Measurements from ENCODE around the gene IRS2.
"Not testable (repeated sequence)": the region's sequence is repeated elsewhere in the genome, so short reads cannot be mapped to it uniquely, and the experiment has no call there.

The IRS2 gene, protein sequence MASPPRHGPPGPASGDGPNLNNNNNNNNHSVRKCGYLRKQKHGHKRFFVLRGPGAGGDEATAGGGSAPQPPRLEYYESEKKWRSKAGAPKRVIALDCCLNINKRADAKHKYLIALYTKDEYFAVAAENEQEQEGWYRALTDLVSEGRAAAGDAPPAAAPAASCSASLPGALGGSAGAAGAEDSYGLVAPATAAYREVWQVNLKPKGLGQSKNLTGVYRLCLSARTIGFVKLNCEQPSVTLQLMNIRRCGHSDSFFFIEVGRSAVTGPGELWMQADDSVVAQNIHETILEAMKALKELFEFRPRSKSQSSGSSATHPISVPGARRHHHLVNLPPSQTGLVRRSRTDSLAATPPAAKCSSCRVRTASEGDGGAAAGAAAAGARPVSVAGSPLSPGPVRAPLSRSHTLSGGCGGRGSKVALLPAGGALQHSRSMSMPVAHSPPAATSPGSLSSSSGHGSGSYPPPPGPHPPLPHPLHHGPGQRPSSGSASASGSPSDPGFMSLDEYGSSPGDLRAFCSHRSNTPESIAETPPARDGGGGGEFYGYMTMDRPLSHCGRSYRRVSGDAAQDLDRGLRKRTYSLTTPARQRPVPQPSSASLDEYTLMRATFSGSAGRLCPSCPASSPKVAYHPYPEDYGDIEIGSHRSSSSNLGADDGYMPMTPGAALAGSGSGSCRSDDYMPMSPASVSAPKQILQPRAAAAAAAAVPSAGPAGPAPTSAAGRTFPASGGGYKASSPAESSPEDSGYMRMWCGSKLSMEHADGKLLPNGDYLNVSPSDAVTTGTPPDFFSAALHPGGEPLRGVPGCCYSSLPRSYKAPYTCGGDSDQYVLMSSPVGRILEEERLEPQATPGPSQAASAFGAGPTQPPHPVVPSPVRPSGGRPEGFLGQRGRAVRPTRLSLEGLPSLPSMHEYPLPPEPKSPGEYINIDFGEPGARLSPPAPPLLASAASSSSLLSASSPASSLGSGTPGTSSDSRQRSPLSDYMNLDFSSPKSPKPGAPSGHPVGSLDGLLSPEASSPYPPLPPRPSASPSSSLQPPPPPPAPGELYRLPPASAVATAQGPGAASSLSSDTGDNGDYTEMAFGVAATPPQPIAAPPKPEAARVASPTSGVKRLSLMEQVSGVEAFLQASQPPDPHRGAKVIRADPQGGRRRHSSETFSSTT (N-terminal part only)

DNA sequence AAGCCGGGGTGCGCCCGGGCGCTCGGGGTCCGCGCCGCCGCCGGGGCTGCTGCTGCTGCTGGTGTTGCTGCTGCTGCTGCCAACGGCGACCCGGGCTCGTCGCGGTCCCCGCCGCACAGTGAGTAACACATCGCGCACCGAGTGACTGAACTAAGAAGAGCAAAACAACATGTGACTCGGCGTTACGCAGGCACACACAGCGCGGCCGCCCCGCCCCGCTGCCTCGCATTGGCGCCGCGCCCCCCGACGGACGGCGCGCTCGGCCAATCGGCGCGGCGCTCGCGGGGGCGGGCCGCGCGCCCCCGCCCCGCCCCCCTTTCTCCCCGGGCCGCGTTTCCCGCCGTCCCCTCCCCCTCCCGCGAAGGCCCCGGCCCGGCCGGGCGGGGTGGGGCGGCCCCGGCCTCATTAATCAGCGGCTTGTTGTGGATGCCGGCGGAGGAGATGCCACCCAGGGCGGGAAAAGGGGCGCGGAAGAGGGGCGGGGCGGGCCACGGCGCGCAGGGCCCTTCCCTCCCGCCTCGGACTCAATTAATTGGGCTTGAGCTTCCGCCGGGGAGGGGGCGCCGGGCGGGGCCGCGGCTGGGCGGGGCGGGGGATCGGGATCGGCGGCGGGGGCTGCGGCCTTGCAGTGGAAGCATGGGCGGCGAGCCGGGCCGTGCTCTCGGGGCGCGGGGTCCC lies at the start of gene IRS2:
Gene IRS2 (minus strand): TSS at position 127 of the 678 bp plus-strand sequence. CDS start 530 bp downstream, outside the sequence.
- H3K4me3 ChIP-seq (ENCODE audit: low read depth, low read length) = peak within 1 kb of the TSS; percentile 77
- TF ChIP-seq, protein P1, sequence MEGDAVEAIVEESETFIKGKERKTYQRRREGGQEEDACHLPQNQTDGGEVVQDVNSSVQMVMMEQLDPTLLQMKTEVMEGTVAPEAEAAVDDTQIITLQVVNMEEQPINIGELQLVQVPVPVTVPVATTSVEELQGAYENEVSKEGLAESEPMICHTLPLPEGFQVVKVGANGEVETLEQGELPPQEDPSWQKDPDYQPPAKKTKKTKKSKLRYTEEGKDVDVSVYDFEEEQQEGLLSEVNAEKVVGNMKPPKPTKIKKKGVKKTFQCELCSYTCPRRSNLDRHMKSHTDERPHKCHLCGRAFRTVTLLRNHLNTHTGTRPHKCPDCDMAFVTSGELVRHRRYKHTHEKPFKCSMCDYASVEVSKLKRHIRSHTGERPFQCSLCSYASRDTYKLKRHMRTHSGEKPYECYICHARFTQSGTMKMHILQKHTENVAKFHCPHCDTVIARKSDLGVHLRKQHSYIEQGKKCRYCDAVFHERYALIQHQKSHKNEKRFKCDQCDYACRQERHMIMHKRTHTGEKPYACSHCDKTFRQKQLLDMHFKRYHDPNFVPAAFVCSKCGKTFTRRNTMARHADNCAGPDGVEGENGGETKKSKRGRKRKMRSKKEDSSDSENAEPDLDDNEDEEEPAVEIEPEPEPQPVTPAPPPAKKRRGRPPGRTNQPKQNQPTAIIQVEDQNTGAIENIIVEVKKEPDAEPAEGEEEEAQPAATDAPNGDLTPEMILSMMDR (IDR thresholded peaks at IDR 0.05; ENCODE audit: low read depth, low read length) = no peak

DNA sequence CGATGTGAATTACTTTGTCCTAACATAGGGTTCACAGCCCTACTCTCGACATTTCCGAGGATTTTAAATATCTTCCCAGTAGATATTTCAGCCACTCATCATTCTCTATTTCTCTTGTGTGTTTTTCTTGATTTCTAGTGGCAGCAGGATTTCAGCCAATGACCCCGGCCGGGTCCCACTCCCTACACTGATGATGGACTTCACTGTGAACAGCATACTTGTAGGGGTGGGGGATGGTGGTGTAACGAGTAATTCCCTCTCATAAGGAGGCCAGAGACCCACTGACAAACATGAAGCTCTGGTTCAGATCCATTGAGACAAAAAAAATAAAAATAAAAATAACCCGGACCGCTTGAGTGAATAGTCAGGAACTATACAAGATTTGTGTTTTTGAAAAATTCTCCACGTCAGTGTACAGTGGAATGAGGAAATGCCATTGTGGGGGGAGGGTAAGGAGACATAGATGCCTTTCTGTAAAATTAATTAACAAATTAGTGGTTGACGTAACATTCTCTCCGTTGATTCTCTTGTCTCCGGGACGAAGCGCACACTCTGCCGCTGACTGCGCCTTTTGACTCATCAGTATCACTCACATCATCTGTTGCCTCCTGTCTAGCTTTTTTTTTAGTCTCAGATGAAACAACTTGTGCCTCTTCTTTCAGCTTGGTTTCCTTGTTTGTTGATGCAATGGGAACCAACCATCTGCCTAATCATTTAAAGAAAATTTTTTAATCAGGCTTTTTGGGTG lies 48.8 kb upstream of the IRS2 start:
- H3K4me3 ChIP-seq (ENCODE audit: low read depth, low read length) = peak overlapping the region; percentile 26
- TF ChIP-seq, protein P1 (IDR thresholded peaks at IDR 0.05; ENCODE audit: low read depth, low read length) = no peak

DNA sequence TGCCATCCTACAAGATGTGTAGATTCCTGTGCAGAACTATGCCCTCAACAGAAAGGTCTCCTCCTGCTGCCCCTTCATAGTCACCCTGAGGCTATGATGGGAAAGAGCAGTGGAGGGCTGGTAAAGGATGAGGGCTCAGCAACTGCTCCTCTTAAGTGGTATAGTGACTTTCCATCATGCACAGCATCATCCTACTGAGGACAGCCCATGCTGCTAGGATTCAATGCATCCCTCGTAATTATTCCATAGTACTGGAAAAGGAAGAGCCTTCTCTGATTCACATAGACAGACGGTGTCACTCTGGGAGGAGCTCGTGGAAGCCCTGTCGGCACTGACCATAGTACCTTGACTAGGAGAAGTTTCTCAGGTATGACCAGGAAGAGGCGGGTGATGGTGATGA lies 47.6 kb upstream of the IRS2 start:
- TF ChIP-seq, protein P1 (IDR thresholded peaks at IDR 0.05; ENCODE audit: low read depth, low read length) = no peak
- H3K4me3 ChIP-seq (ENCODE audit: low read depth, low read length) = no peak overlapping the region

DNA sequence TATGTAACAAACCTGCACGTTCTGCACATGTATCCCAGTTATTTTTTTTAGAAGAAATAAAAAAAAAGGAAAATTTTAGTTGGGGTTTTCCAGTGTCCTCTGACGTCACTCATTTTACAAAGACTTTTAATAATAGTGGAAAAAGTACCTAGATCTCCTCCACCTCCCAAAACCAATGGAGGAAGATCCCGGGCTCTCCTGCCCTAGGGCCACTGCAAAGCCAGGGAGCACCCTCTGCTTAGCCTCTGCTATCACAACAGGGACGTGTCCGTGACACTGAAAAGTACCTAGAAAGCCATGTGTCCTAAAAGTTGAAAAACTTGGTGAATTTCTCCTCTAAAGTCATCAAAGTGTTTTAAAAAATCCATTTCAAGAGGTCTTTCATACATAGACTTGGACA lies 46.7 kb upstream of the IRS2 start:
- TF ChIP-seq, protein P1 (IDR thresholded peaks at IDR 0.05; ENCODE audit: low read depth, low read length) = no peak
- H3K4me3 ChIP-seq (ENCODE audit: low read depth, low read length) = no peak overlapping the region

DNA sequence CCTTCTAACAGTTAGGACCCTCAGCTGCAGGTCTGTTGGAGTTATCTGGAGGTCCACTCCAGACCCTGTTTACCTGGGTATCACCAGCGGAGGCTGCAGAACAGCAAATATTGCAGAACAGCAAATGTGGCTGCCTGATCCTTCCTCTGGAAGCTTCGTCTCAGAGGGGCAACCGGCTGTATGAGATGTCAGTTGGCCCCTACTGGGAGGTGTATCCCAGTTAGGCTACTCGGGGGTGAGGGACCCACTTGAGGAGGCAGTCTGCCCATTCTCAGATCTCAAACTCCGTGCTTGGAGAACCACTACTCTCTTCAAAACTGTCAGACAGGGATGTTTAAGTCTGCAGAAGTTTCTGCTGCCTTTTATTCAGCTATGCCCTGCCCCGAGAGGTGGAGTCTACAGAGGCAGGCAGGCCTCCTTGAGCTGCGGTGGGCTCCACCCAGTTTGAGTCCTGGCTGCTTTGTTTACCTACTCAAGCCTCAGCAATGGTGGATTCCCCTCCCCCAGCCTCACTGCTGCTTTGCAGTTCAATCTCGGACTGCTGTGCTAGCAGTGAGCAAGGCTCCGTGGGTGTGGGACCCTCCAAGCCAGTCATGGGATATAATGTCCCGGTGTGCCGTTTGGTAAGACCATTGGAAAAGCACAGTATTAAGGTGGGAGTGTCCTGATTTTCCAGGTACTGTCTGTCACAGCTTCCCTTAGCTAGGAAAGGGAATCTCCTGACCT lies 42.4 kb upstream of the IRS2 start:
- not testable (repeated sequence) for H3K4me3 ChIP-seq (ENCODE audit: low read depth, low read length)

DNA sequence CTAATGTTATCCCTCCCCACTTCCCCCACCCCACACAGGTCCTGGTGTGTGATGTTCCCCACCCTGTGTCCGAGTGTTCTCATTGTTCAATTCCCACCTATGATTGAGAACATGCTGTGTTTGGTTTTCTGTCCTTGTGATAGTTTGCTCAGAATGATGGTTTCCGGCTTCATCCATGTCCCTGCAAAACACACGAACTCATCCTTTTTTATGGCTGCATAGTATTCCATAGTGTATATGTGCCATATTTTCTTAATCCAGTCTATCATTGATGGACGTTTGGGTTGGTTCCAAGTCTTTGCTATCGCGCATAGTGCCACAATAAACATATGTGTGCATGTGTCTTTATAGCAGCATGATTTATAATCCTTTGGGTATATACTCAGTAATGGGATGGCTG lies 36.8 kb upstream of the IRS2 start:
- not testable (repeated sequence) for H3K4me3 ChIP-seq (ENCODE audit: low read depth, low read length)

DNA sequence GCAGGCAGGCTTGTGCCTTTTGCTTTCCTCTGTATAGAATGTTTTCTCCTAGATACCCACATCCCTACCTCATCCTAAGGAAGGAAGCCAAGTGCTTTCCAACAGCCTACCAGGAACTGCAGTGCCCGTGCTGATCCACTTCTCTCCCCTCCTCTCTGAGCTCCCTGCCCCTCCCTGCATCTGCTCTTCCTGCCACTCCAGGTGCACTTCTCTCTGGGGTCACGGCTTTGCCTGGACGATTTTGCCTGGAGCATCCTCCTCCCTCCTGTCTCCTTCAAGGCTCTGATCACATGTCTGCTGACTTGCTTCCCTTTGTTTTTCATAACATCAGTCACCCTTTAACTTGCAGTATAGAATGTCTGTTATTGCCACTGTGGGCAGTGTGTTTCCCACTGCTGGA lies 34.7 kb upstream of the IRS2 start:
- H3K4me3 ChIP-seq (ENCODE audit: low read depth, low read length) = no peak overlapping the region
- TF ChIP-seq, protein P1 (IDR thresholded peaks at IDR 0.05; ENCODE audit: low read depth, low read length) = no peak
